ENCODE results near the gene ADCY5. TPM values are rescaled to one million over a fixed set of nuclear protein-coding genes. Genes with fewer than 3 reads are reported as not detected.
A peak's percentile ranks its signal among the peaks of the same experiment; 100 is the strongest.

Gene ADCY5
- total RNA-seq, 1 donor from 2014 or later: 32.2 TPM

DNA sequence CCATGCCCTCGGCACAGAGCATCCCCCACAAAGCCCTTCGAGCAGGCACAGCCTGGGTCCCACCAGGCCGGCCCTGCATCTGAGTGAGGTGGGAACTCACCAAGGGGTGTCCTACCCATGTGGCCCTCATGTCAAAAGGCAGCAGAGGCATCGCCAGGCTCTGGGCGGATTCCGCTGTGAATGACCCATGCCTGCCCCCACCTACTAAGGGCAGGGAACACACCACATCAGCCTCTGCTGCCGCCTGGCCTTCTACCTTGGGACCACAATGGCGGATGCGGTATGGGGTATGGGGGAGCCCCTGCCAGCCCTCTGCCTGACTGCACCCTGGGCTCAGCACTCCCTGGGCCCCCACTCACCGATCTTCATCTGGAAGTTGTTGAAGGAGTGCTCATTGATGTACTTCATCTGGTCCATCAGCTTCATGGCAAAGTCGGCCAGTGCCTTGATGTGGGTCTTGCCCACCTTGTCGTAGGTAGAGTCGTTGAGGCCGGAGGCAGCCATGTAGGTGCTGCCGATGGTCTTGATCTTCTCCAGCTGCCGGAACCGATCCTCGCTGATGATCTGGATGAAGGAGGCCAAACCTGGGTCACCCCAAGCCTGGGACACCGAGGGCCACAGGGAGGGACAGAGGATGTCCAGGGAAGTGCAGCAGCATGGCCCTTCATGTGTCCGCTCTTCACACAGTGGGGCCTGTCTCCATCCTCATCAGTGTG lies 159.3 kb downstream of the ADCY5 start:
- Histone ChIP-seq H3K36me3 (peaks cover 74 to 82% of the 10 kb centered on the region in 2 donors), H3K9me3 (no peaks in the 10 kb centered on the region), H3K4me3 (no peak overlapping the region), H3K27ac (no peak overlapping the region), H3K4me1 (no peaks in the 10 kb centered on the region), H3K27me3 (no peaks in the 10 kb centered on the region)
- intact Hi-C loops (cut with DNase I): no loop called here
- TF ChIP-seq, protein P1, sequence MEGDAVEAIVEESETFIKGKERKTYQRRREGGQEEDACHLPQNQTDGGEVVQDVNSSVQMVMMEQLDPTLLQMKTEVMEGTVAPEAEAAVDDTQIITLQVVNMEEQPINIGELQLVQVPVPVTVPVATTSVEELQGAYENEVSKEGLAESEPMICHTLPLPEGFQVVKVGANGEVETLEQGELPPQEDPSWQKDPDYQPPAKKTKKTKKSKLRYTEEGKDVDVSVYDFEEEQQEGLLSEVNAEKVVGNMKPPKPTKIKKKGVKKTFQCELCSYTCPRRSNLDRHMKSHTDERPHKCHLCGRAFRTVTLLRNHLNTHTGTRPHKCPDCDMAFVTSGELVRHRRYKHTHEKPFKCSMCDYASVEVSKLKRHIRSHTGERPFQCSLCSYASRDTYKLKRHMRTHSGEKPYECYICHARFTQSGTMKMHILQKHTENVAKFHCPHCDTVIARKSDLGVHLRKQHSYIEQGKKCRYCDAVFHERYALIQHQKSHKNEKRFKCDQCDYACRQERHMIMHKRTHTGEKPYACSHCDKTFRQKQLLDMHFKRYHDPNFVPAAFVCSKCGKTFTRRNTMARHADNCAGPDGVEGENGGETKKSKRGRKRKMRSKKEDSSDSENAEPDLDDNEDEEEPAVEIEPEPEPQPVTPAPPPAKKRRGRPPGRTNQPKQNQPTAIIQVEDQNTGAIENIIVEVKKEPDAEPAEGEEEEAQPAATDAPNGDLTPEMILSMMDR (IDR thresholded peaks at IDR 0.05): no peak
- DNase-seq (ENCODE audit: low spot score in 2 of 2): no peak

DNA sequence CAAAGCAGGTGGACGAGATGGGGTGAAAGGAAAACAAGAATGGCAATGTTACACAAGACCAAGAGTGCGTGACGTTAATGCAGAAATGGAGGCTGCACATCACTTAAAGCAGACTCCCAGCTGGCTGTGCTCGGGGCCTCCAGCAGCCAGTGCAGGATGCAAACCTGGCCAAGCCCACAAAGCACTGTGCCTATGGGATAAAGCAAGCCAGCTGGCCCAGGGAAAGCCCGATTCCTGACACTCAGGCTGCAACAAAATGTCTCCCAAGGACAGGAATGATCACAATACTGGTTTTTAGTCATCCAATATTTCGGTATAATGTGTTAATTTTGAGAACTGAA lies 161.0 kb downstream of the ADCY5 start:
- H3K36me3 ChIP-seq: peaks cover 72 to 87% of the 10 kb centered on the region in 2 donors
- H3K4me3 ChIP-seq: no peak overlapping the region
- no peaks in the 10 kb centered on the region for H3K4me1 ChIP-seq
- intact Hi-C loops (cut with DNase I): no loop called here
- H3K27me3 ChIP-seq: no peaks in the 10 kb centered on the region
- DNase-seq (ENCODE audit: low spot score in 2 of 2): no peak
- H3K27ac ChIP-seq: no peak overlapping the region
- H3K9me3 ChIP-seq: no peaks in the 10 kb centered on the region
- TF ChIP-seq, protein P1 (IDR thresholded peaks at IDR 0.05): no peak

DNA sequence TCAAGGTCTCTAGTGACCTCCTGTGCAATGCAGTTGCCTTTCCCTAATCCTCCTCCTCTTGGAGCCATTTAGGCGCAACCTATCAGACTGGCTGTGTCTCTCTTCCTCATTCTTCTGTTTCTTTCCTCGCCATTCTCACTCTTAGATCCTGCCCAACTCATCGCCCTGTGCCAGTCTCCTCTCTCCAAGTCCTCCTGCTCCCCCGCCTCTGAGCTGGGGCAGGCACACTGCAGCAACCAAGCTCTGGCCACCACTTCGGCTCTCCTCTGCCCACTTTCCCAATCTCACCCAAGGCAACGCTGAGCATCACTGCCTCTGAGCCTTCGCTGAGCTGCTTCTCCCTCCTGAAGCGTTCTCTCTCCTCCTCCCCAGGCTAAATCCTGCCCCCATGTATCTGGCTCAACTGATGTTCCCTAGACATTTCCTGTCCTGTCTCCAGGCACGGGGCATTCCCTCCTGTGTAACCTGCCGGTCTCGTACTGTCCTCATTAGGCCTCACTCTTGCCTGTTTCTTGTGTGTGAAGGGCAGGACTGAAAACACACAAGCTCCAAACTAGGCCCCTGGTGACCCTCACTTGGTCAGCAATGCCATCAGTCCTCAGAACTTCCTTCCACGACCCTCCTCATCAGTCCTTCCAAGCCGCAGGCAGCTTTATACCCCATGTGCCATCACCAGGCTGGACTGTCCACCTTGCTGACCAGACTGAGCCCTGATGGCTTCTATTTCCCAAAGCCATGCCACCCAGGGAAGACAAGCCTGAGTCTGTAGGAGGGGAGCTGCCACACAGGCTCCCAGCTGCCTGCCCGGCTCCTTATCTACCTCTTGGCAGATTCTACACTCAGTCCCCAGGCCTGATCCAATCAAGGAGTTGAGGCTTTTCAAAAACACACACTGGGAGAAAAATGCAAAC lies 161.6 kb downstream of the ADCY5 start:
- H3K27me3 ChIP-seq: no peaks in the 10 kb centered on the region
- intact Hi-C loops (cut with DNase I): no loop called here
- H3K4me1 ChIP-seq: no peaks in the 10 kb centered on the region
- DNase-seq (ENCODE audit: low spot score in 2 of 2): no peak
- H3K36me3 ChIP-seq: peaks cover 67 to 87% of the 10 kb centered on the region in 2 donors
- H3K4me3 ChIP-seq: no peak overlapping the region
- H3K27ac ChIP-seq: no peak overlapping the region
- H3K9me3 ChIP-seq: no peaks in the 10 kb centered on the region
- TF ChIP-seq, protein P1 (IDR thresholded peaks at IDR 0.05): no peak

DNA sequence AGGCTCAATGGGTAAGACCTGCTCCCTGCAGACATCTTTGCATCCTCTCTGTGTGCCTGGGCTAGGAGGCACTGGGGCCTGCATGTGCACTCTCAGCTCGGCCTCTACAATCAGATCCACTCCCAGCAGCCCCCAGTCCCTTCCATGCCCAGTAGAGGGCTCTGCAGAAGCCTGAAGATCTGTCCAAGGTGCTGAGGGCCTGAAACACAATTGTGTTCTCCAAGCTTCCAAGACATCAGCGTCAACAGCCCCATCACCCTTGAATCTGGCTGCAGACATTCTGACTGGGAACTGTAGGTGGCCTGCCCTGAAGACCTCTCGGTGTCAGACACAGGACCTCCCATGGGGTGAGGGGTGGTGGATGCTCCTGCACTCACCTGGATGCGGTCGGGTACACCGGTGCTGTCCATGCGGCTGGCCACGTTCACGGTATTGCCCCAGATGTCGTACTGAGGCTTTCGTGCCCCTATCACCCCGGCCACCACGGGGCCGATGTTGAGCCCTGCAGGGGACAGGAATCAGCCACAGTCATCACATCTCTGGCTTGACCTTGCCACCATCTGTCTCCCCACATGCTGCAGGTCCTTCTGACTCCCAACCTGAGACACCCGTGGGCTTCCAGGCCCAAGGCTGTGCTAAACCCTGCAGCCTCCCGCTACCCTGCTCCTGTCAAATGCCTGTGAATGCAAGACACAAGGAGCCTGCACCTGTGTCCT lies 162.4 kb downstream of the ADCY5 start:
- Histone ChIP-seq H3K36me3 (peaks cover 63 to 90% of the 10 kb centered on the region in 2 donors), H3K27ac (no peak overlapping the region), H3K4me3 (no peak overlapping the region), H3K4me1 (no peaks in the 10 kb centered on the region), H3K9me3 (no peaks in the 10 kb centered on the region), H3K27me3 (no peaks in the 10 kb centered on the region)
- no peak for DNase-seq (ENCODE audit: low spot score in 2 of 2)
- intact Hi-C loops (cut with DNase I): no loop called here
- TF ChIP-seq, protein P1 (IDR thresholded peaks at IDR 0.05): peak in 2 of 3 experiments; percentile 54 to 59

DNA sequence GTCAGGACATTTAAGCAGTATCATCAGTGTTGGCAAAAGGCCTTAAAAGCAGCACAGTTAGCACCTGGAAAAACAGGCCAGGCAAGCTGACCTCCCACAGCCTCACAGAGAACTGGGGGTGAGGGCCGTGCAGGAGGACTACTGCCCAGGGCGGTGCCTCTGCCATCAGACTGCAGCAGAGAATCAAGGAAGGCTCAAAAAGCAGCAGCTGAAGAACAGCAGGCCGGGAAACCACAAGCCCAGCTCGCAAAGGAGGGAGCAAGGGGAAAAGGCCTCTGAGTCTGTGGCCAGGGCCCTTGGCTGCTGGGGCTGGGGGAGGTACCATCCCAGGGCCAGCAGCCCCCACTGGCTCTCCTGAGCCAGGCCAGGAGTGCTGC lies 163.0 kb downstream of the ADCY5 start:
- TF ChIP-seq, protein P1 (IDR thresholded peaks at IDR 0.05): no peak
- no peak overlapping the region for H3K27ac ChIP-seq
- H3K4me1 ChIP-seq: no peaks in the 10 kb centered on the region
- DNase-seq (ENCODE audit: low spot score in 2 of 2): no peak
- intact Hi-C loops (cut with DNase I): no loop called here
- H3K36me3 ChIP-seq: peaks cover 59 to 88% of the 10 kb centered on the region in 2 donors
- H3K4me3 ChIP-seq: no peak overlapping the region
- H3K27me3 ChIP-seq: no peaks in the 10 kb centered on the region
- no peaks in the 10 kb centered on the region for H3K9me3 ChIP-seq
